HG03025 (cell line): ENCODE results near the gene FBRSL1.

Experiments
- ATAC-seq: cut with Tn5 transposase; IDR thresholded peaks from one replicate; pipeline ENCODE4 v1.9.1; 2021; ENCODE audit warnings: mild to moderate bottlenecking, moderate library complexity; ENCODE audit not compliant: unreplicated experiment, low FRiP score

Gene FBRSL1

GRCh38 chr12:132481771-132482745 is 7.9 kb upstream of the FBRSL1 start:
- ATAC-seq = no peak

GRCh38 chr12:132482771-132483170 is 7.2 kb upstream of the FBRSL1 start:
- ATAC-seq = no peak

- ATAC-seq = no peak
These were observed 6.7 kb upstream of the FBRSL1 start for GRCh38 chr12:132483208-132483607.

- ATAC-seq = no peak
These were observed 6.3 kb upstream of the FBRSL1 start for GRCh38 chr12:132483612-132484011.

GRCh38 chr12:132484183-132484890 is 5.6 kb upstream of the FBRSL1 start:
- no peak for ATAC-seq

GRCh38 chr12:132484891-132485441 is 5.0 kb upstream of the FBRSL1 start:
- no peak for ATAC-seq

- no peak for ATAC-seq
These were observed 4.3 kb upstream of the FBRSL1 start for GRCh38 chr12:132485619-132486018.

GRCh38 chr12:132486168-132486567 is 3.8 kb upstream of the FBRSL1 start:
- no peak for ATAC-seq

GRCh38 chr12:132486576-132486975 is 3.4 kb upstream of the FBRSL1 start:
- ATAC-seq = no peak

- ATAC-seq = no peak
These were observed 2.6 kb upstream of the FBRSL1 start for GRCh38 chr12:132487311-132487741.

- ATAC-seq = no peak
These were observed 1.5 kb upstream of the FBRSL1 start for GRCh38 chr12:132488127-132489077.

- no peak for ATAC-seq
These were observed 811 bp upstream of the FBRSL1 start for GRCh38 chr12:132489078-132489601.

- ATAC-seq = no peak
These were observed 629 bp downstream of the FBRSL1 start for GRCh38 chr12:132490422-132491137.

- ATAC-seq = no peak
These were observed 1.2 kb downstream of the FBRSL1 start for GRCh38 chr12:132491138-132491663.

GRCh38 chr12:132491761-132492378 is 1.9 kb downstream of the FBRSL1 start:
- ATAC-seq = no peak

GRCh38 chr12:132492522-132492921 is 2.6 kb downstream of the FBRSL1 start:
- ATAC-seq = no peak

- ATAC-seq = no peak
These were observed 3.0 kb downstream of the FBRSL1 start for GRCh38 chr12:132492951-132493350.

GRCh38 chr12:132493482-132494178 is 3.7 kb downstream of the FBRSL1 start:
- no peak for ATAC-seq
